GM21381 (cell line): ENCODE measurements around the gene WIZ.

Experiments
- ATAC-seq: cut with Tn5 transposase; IDR thresholded peaks from one replicate; pipeline ENCODE4 v1.9.1; 2021; ENCODE audit warnings: mild to moderate bottlenecking, moderate library complexity; ENCODE audit not compliant: unreplicated experiment

WIZ gene

GRCh38 chr19:15430526-15431120 is 19.1 kb downstream of the WIZ start:
- no peak for ATAC-seq

DNA sequence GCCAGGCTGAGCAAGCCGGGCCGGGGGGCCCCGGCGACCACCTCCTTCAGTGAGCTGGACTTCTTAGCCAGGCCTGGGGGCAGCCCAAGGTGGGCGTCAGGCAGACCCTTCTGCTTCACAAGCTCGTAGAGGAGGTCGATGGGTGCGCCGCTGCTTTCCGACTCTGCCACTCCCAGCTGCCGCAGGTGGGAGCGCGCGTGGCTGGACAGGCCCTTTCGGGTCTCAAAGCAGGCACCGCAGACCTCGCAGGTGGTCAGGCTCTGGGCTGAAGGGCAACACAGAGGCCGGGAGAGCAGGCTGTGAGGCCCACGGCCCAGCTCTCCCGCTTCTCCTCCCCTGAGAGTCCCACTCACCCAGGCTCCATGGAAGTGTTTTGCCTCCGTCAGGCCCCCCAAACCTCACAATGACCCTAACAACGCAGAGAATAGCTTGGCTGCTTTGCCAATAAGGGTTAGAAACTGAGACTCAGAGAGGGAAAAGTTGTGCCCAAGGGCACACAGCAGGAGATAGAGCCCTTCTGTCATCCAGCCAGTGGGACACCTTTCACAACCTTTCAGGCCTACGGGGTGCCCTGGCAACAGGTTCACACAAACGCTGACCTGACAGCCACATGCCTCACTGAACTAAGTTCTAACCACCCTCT is 19.8 kb downstream of the WIZ start:
- no peak for ATAC-seq

GRCh38 chr19:15428956-15429824 is 20.6 kb downstream of the WIZ start:
- ATAC-seq: no peak

DNA sequence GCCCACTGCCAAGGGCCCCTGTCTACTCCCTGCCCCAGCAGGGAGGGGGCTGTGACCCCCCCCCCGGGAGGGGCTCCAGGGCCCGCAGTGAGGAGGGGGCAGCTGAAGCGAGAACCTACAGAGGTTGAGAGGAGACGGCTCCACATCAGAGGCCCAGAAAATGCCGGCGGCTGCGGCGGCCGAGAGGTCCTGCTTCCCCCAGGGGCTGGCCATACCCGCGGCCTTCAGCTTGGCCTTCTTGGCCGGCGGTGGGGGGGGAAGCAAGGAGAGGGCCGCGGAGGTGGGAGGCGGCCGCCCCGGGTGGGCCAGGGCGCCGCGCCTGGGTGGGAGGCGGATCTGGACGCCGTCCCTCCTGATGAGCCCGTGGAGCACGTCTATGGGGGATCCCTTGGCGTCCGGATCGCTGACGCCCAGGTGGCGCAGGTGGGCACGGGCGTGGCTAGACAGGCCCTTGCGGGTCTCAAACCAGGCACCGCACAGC is 21.7 kb downstream of the WIZ start:
- no peak for ATAC-seq

DNA sequence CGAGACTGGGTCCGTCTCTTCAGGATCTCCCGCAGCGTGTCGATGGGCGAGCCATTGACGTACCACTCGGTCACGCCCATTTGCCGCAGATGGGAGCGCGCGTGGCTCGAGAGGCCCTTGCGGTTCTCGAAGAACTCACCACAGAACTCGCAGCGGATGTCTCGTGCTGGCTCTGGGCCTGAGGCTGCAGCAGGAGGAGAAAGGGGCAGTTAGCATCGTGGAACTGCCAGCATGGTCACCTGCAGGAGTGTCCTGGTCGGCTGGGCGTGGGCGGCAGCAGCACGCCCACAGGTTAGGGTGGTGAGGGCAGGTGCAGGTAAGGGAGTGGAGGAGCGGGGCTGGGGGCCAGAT is 22.4 kb downstream of the WIZ start:
- no peak for ATAC-seq

GRCh38 chr19:15426485-15427349 is 23.0 kb downstream of the WIZ start:
- no peak for ATAC-seq

DNA sequence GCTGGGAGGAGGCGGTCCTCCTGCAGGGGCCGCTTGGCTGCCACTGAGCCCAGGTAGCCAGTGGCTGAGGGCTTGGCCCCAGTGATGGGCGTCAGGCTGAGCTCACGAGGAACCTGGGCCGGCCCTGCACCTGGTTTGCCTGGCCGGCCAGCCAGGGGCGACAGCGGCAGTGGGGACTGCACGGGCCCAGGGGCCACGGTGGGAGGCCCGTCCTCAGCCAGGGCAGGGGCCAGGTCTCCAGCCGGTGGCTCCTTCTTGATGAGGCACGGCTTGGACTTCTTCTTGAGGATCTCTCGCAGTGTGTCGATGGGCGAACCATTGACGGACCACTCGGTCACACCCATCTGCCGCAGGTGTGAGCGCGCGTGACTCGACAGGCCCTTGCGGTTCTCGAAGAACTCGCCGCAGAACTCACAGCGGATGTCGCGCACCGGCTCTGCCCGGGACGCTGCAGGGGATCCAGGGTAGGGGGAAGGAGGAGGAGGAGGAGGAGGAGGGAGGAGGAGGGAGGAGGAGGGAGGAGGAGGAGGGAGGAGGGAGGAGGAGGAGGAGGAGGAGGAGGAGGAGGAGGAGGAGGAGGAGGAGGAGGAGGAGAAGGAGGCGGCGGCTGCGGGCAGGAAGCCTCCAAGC is 24.3 kb downstream of the WIZ start:
- ATAC-seq: no peak

GRCh38 chr19:15424692-15425272 is 25.0 kb downstream of the WIZ start:
- no peak for ATAC-seq

- ATAC-seq: no peak
Measured at GRCh38 chr19:15424121-15424520, 25.6 kb downstream of the WIZ start.

GRCh38 chr19:15423130-15423529 is 26.6 kb downstream of the WIZ start:
- ATAC-seq: no peak

DNA sequence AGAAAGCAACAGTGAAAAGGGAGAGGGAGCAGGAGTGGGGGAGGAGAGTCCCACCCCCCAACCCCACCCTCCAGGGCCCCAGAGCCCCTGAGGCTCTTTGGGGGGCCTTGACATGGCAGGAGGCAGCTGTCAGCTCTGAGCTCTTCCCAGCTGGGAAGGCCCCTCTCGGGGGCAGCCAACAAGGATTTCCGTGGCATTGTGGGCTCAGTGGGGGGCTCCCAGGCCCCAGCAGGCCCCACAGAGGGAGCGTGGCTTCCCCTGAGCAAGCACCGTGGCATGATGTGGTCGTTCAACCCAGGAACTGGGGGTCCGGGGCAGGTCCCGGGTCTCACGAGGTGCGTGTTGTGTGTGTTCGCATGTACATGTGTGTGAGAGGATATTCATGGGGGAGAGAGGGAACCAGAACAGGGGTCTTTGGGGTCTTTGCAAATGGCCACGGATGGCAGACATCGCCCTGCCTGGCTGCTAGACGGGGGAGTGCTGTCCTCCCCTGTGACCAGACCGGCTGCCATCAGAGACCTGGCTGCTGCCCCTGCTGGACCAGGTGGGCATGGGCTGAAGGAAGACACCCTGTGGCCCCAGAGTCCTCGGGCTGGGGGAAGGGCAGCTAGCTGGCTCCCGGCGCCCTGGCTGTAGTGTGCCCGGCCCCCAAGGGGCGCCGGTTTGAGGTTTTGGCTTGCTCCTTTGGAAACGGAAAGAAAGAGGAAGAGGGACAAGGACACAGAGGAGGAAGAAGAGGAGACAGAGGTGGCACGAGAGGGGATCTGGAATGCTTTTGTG is 27.3 kb downstream of the WIZ start:
- no peak for ATAC-seq

- no peak for ATAC-seq
Measured at GRCh38 chr19:15421721-15422260, 28.0 kb downstream of the WIZ start.

DNA sequence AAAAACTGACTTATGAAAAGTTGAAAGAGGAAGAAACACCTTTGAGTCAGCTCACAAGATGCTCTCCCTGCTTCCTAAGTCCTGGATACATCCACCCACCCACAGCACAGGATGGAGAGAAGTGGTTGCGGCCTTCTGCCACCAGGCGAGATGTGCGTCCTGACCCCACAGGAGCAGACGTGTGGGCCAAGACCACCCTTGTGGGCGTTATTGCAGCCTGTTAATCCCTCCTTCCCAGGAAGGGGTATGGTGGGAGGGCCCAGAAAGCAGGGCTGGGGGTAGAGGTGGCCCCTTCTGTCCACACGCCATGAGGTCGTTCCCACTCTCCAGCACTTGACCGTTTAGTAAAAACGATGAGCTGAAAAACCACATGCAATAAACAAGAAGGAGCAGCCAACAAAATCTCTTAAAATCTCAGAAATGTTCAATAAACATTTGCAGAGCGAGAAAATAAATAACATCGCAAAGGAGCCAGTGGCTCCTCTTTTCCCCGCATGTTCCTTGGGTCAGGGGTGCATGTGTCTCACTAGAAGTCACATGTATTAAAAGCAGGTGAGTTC is 28.5 kb downstream of the WIZ start:
- ATAC-seq: no peak

DNA sequence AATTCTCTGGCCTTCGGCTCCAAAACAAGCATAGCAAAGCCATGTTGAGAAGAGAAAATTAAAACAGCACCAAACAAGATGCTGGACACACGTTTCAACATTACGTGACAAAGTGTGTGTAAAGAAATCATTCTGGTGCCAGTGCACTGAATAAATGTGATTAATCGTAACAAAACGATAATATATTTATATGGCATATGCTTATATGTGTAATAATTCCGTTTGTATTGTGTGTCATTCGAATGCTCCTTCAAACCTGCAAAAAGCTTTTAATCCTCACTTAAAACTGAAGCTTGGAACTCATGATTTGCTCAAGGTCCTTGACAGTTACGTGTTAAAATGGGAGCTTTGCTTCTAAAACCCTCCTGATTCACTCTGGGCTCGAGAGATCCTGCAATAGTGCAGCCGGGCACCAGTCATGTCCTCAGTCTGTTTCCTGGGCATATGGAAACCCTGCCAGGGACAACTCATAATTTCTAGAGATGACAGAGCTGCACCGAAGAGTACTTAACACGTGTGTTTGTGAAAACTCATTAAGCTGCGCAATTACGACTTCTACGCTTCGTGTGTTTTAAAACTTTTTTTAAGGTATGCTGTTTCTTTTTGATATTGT is 30.2 kb downstream of the WIZ start:
- no peak for ATAC-seq

DNA sequence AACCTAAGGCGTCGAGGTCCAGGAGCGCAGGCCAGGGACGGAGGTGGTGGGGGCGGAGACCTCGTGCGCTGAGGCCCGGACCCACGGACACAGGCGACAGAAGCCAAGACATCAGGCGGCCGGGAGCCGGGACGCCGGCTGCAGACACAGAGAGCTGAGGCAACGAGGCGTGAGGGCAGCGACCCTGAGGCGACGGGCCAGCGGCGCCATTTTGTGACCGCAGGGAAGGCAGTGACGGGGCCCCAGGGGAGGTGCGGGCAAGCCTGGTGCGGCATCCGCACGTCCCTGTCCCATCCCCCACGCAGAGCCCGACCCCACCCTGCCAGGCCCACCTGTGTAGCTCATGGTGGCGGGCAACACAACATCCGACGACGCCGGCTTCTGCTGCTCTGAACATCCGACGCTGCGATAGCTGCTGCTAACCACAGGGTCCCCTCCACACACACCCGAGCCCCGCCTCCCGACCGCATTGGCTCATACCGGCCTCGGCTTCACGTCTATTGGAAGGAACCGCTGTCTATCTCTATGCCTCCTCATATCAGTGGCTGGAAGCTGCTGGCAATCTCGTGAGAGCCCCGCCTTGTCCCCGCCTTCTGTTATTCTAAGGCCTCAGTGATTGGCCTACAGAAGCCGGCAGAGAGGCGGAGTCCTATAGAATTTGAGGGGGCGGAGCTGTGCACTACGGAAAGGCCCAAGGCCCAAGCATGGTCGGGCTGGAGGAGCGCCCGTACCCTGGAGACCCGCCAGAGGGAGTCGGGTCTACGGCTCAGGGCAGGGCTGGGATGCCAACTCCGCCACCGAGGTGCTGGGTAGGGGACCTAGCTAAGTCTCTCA is 31.0 kb downstream of the WIZ start, which contains the start of gene AKAP8L:
Gene AKAP8L (minus strand): TSS at position 410 of the 834 bp plus-strand sequence. CDS start 65 bp downstream, at position 345.
- ATAC-seq: peak; percentile 91

DNA sequence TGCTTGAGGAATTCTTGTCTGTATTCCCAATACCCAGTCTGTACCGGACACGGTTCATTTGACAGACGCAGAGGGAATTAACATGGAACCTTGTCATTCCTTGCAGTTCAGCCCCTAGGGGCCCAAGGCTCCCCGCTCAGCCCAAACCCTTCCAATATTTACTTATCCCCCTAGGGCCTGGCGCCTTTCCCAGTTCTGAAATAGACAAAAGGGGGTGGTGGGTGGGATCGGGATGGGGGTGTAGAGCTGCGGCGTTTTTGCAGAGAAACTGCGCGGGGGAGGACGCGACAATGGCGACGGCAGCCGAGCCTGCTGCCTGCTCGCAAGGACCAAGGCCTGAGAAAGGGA is 31.6 kb downstream of the WIZ start:
- no peak for ATAC-seq

DNA sequence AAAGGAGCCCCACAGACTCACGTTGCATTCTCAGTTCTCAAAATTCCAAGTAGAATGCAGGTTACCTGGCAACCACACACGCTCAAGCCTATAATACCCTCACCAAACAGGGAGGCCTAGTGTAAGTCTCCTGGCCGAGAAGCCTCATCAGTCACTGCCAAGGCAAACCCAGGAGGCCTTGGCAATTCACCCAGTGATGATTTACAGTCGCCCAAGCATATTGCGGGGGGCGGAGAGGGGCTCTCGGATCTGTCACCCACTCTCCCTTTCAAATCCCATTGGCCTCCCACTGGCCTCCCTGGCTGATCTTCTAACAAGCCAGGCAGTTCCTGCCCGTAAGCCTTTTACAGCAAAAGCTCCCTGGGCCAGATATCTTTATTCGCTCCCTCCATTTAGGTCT is 32.1 kb downstream of the WIZ start:
- ATAC-seq: no peak

DNA sequence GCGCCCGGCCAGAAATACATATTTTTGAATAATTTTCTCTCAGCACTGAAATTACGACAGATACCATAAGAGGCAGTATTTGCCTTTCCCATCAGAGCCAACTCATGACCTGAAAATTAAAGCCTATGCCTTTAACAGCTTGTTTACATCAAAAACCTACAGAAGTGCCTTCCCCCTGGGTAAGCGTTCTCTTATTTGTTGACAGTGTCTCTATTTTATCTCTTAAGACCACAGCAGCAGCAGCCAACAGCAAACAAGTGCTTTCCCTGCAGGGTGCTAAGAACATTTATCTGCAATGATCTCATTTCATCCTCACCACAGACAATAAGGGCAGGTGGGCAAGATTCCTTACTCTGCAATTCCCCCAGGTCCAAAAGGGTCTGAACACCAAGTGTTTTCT is 36.9 kb downstream of the WIZ start:
- ATAC-seq: no peak
